ENCODE results near the gene TSGA10. TPM values are rescaled to one million over a fixed set of nuclear protein-coding genes. Genes with fewer than 3 reads are reported as not detected.
A peak's percentile ranks its signal among the peaks of the same experiment; 100 is the strongest.
"Not testable (repeated sequence)": the region's sequence is repeated elsewhere in the genome, so short reads cannot be mapped to it uniquely, and the experiment has no call there.

The TSGA10 gene
- total RNA-seq, 2 experiments from 2014 or later, result 6.6 to 8.1 TPM

GRCh38 chr2:99086385-99086784 is 68.4 kb downstream of the TSGA10 start:
- H3K4me3 Mint-ChIP-seq, result no peak overlapping the region
- POLR2A ChIA-PET, result no interaction called here
- CTCF ChIA-PET, result no interaction called here
- no peaks in the 10 kb centered on the region for H3K36me3 Mint-ChIP-seq (ENCODE audit: low read depth)
- DNase-seq, result no peak
- H3K9me3 Mint-ChIP-seq, result no peaks in the 10 kb centered on the region
- H3K4me1 Mint-ChIP-seq, result peaks cover 5% of the 10 kb centered on the region
- H3K27me3 Mint-ChIP-seq, result peaks cover 28% of the 10 kb centered on the region
- H3K27ac Mint-ChIP-seq, result no peak overlapping the region

GRCh38 chr2:99085421-99085820 is 69.3 kb downstream of the TSGA10 start:
- Mint-ChIP-seq H3K27me3 (peaks cover 21% of the 10 kb centered on the region), H3K4me3 (no peak overlapping the region), H3K4me1 (peaks cover 5% of the 10 kb centered on the region), H3K36me3 (ENCODE audit: low read depth) (no peaks in the 10 kb centered on the region), H3K27ac (no peak overlapping the region), H3K9me3 (no peaks in the 10 kb centered on the region)
- POLR2A ChIA-PET, result no interaction called here
- CTCF ChIA-PET, result no interaction called here
- peak; percentile 20 for DNase-seq

GRCh38 chr2:99084256-99084655 is 70.5 kb downstream of the TSGA10 start:
- Mint-ChIP-seq H3K4me1 (peaks cover 5% of the 10 kb centered on the region), H3K4me3 (no peak overlapping the region), H3K27ac (no peak overlapping the region), H3K36me3 (ENCODE audit: low read depth) (no peaks in the 10 kb centered on the region), H3K9me3 (no peaks in the 10 kb centered on the region), H3K27me3 (peaks cover 19% of the 10 kb centered on the region)
- ChIA-PET POLR2A (no interaction called here), CTCF (interaction anchor here (1.3 kb wide), 1 partner anchor 17 kb away, joined by 4 read pairs; no protein-coding TSS in a partner anchor)
- no peak for DNase-seq

- Mint-ChIP-seq H3K4me1 (no peaks in the 10 kb centered on the region), H3K36me3 (ENCODE audit: low read depth) (no peaks in the 10 kb centered on the region), H3K4me3 (no peak overlapping the region), H3K27ac (no peak overlapping the region), H3K9me3 (no peaks in the 10 kb centered on the region), H3K27me3 (peaks cover 17% of the 10 kb centered on the region)
- POLR2A ChIA-PET, result no interaction called here
- CTCF ChIA-PET, result interaction anchor here (1.3 kb wide), 1 partner anchor 9 kb away, joined by 3 read pairs; no protein-coding TSS in a partner anchor
- DNase-seq, result no peak
Observed at GRCh38 chr2:99081891-99082290, 72.9 kb downstream of the TSGA10 start.

GRCh38 chr2:99079226-99079625 is 75.5 kb downstream of the TSGA10 start:
- H3K36me3 Mint-ChIP-seq (ENCODE audit: low read depth), result no peaks in the 10 kb centered on the region
- POLR2A ChIA-PET, result no interaction called here

GRCh38 chr2:99072551-99072950 is 82.2 kb downstream of the TSGA10 start:
- Mint-ChIP-seq H3K27me3 (peaks cover 8% of the 10 kb centered on the region), H3K36me3 (ENCODE audit: low read depth) (no peaks in the 10 kb centered on the region), H3K9me3 (no peaks in the 10 kb centered on the region), H3K27ac (no peak overlapping the region), H3K4me1 (peaks cover 4% of the 10 kb centered on the region), H3K4me3 (no peak overlapping the region)
- POLR2A ChIA-PET, result no interaction called here
- CTCF ChIA-PET, result no interaction called here
- DNase-seq, result no peak

More at GRCh38 chr2:99079226-99079625, 75.5 kb downstream of the TSGA10 start:
- H3K27me3 Mint-ChIP-seq, result peaks cover 21% of the 10 kb centered on the region
- no peaks in the 10 kb centered on the region for H3K4me1 Mint-ChIP-seq
- CTCF ChIA-PET, result no interaction called here
- H3K27ac Mint-ChIP-seq, result no peak overlapping the region
- H3K9me3 Mint-ChIP-seq, result no peaks in the 10 kb centered on the region
- no peak overlapping the region for H3K4me3 Mint-ChIP-seq
- DNase-seq, result no peak

GRCh38 chr2:99067871-99068625 is 86.7 kb downstream of the TSGA10 start:
- Mint-ChIP-seq H3K9me3 (no peaks in the 10 kb centered on the region), H3K27ac (no peak overlapping the region), H3K4me3 (no peak overlapping the region), H3K36me3 (ENCODE audit: low read depth) (no peaks in the 10 kb centered on the region), H3K4me1 (peaks cover 4% of the 10 kb centered on the region), H3K27me3 (peaks cover 4% of the 10 kb centered on the region)
- ChIA-PET POLR2A (no interaction called here), CTCF (no interaction called here)
- no peak for DNase-seq

GRCh38 chr2:99066075-99066958 is 88.4 kb downstream of the TSGA10 start:
- Mint-ChIP-seq H3K4me1 (peaks cover 4% of the 10 kb centered on the region), H3K9me3 (no peaks in the 10 kb centered on the region), H3K27ac (no peak overlapping the region), H3K36me3 (ENCODE audit: low read depth) (no peaks in the 10 kb centered on the region), H3K4me3 (no peak overlapping the region), H3K27me3 (no peaks in the 10 kb centered on the region)
- ChIA-PET POLR2A (no interaction called here), CTCF (interaction anchor here (0.9 to 1.4 kb wide), 7 partner anchors 15 to 469 kb away, joined by 3 to 5 read pairs (median 3); no protein-coding TSS in a partner anchor)
- DNase-seq, result peak; percentile 53

- CTCF ChIA-PET, H3K27ac Mint-ChIP-seq, H3K4me3 Mint-ChIP-seq, POLR2A ChIA-PET, DNase-seq, H3K4me1 Mint-ChIP-seq: not testable (repeated sequence)
- Mint-ChIP-seq H3K9me3 (peaks cover 11% of the 10 kb centered on the region), H3K36me3 (ENCODE audit: low read depth) (peaks cover 12% of the 10 kb centered on the region), H3K27me3 (peaks cover 17% of the 10 kb centered on the region)
Observed at GRCh38 chr2:99049187-99049586, 105.6 kb downstream of the TSGA10 start.

- H3K27me3 Mint-ChIP-seq, CTCF ChIA-PET, POLR2A ChIA-PET, H3K4me3 Mint-ChIP-seq, DNase-seq: not testable (repeated sequence)
- peak overlapping the region; percentile 80 for H3K27ac Mint-ChIP-seq
- H3K4me1 Mint-ChIP-seq, result peaks cover 34% of the 10 kb centered on the region
- peaks cover 42% of the 10 kb centered on the region for H3K9me3 Mint-ChIP-seq
- H3K36me3 Mint-ChIP-seq (ENCODE audit: low read depth), result peaks cover 38% of the 10 kb centered on the region
Observed at GRCh38 chr2:99040736-99041300, 113.9 kb downstream of the TSGA10 start.

GRCh38 chr2:99035920-99036319 is 118.8 kb downstream of the TSGA10 start:
- no peak for DNase-seq
- Mint-ChIP-seq H3K27ac (no peak overlapping the region), H3K4me3 (no peak overlapping the region), H3K9me3 (peaks cover 23% of the 10 kb centered on the region), H3K27me3 (no peaks in the 10 kb centered on the region), H3K4me1 (peaks cover 42% of the 10 kb centered on the region), H3K36me3 (ENCODE audit: low read depth) (peaks cover 25% of the 10 kb centered on the region)
- CTCF ChIA-PET, result no interaction called here
- POLR2A ChIA-PET, result no interaction called here

- no peaks in the 10 kb centered on the region for H3K9me3 Mint-ChIP-seq
- H3K4me3 Mint-ChIP-seq, result no peak overlapping the region
- H3K27me3 Mint-ChIP-seq, result no peaks in the 10 kb centered on the region
- peaks cover 4% of the 10 kb centered on the region for H3K36me3 Mint-ChIP-seq (ENCODE audit: low read depth)
- peaks cover 16% of the 10 kb centered on the region for H3K4me1 Mint-ChIP-seq
- CTCF ChIA-PET, result no interaction called here
- H3K27ac Mint-ChIP-seq, result no peak overlapping the region
- DNase-seq, result no peak
- POLR2A ChIA-PET, result no interaction called here
Observed at GRCh38 chr2:99032786-99033185, 122.0 kb downstream of the TSGA10 start.

- POLR2A ChIA-PET, result interaction anchor here (0.6 kb wide), 1 partner anchor 1197 kb away, joined by 4 read pairs; no protein-coding TSS in a partner anchor
- peak; percentile 7 for DNase-seq
- no peaks in the 10 kb centered on the region for H3K27me3 Mint-ChIP-seq
- no peak overlapping the region for H3K27ac Mint-ChIP-seq
- CTCF ChIA-PET, result interaction anchor here (0.6 to 0.9 kb wide), 2 partner anchors 10 to 62 kb away, joined by 3 read pairs; no protein-coding TSS in a partner anchor
- H3K36me3 Mint-ChIP-seq (ENCODE audit: low read depth), result peaks cover 4% of the 10 kb centered on the region
- peaks cover 16% of the 10 kb centered on the region for H3K4me1 Mint-ChIP-seq
- H3K4me3 Mint-ChIP-seq, result no peak overlapping the region
- no peaks in the 10 kb centered on the region for H3K9me3 Mint-ChIP-seq
Observed at GRCh38 chr2:99032001-99032400, 122.7 kb downstream of the TSGA10 start.
